ENCODE measurements around the gene EEF1AKMT3. TPM values are rescaled to one million over a fixed set of nuclear protein-coding genes. Genes with fewer than 3 reads are reported as not detected.

Gene EEF1AKMT3
- total and polyA plus RNA-seq, 2 of the 4 experiments (the other 2 are of a cell fraction): 3.2 to 8.1 TPM

GRCh38 chr12:57802607-57803006, 30.2 kb downstream of the EEF1AKMT3 start:
- H3K9me3 ChIP-seq (ENCODE audit: control insufficient read depth, insufficient read depth, low read length): no peaks in the 10 kb centered on the region
- WGBS, 2 experiments (ENCODE audit: extremely low coverage in 2 of 2, insufficient read length in 1 of 2): no CpG with 5 or more reads among the region's 1 CpG
- TF ChIP-seq POLR2A (IDR thresholded peaks at IDR 0.05; ENCODE audit: low read depth, low read length) (no peak), MAFK (IDR thresholded peaks at IDR 0.05; ENCODE audit: low read depth, low read length) (no peak), CTCF (conservative IDR thresholded peaks at IDR 0.05; ENCODE audit: low read depth, low read length) (no peak), ELK1 (IDR thresholded peaks at IDR 0.05; ENCODE audit: borderline replicate concordance, low read depth, low read length) (no peak), SMC3 (IDR thresholded peaks at IDR 0.05; ENCODE audit: low read depth, low read length) (no peak), CHD1 (IDR thresholded peaks at IDR 0.05; ENCODE audit: low read depth, low read length) (no peak), FOS (IDR thresholded peaks at IDR 0.05; ENCODE audit: low read depth, low read length) (no peak), BHLHE40 (IDR thresholded peaks at IDR 0.05; ENCODE audit: low read depth, low read length) (no peak), MXI1 (IDR thresholded peaks at IDR 0.05; ENCODE audit: borderline replicate concordance, low read depth, low read length) (no peak), MAZ (IDR thresholded peaks at IDR 0.05; ENCODE audit: borderline replicate concordance, low read depth, low read length) (no peak)

More at GRCh38 chr12:57802607-57803006, 30.2 kb downstream of the EEF1AKMT3 start:
- DNase-seq (no peak), ATAC-seq (ENCODE audit: low read depth) (no peak)
- no peaks in the 10 kb centered on the region for H3K27me3 ChIP-seq (ENCODE audit: control insufficient read depth, insufficient read depth, low read length)
- no peak overlapping the region for H4K8ac ChIP-seq (ENCODE audit: low read depth in 2 of 2, low read length in 2 of 2)
- no peak overlapping the region for H3K4ac ChIP-seq (ENCODE audit: low read depth, low read length)
- in situ Hi-C loops (cut with MboI; ENCODE audit: low sequenced_read_pairs): no loop called here
- no peak overlapping the region for H3K18ac ChIP-seq (ENCODE audit: low read depth, low read length)
- intact Hi-C loops (cut with micrococcal nuclease): loop anchor here (1.0 kb wide), 1 partner anchor 103 kb away; no protein-coding TSS in a partner anchor
- no peaks in the 10 kb centered on the region; the same call in 1 of the 2 replicates for H4K20me1 ChIP-seq (ENCODE audit: insufficient read depth, low read length)
- H3K9ac ChIP-seq (ENCODE audit: low read depth, low read length): no peak overlapping the region
- no TSS peak for BruUV-seq (replicated peaks)
- H3K23ac ChIP-seq (ENCODE audit: low read depth, low read length): no peak overlapping the region
- H3K4me1 ChIP-seq (ENCODE audit: control insufficient read depth, insufficient read depth, low read length): no peaks in the 10 kb centered on the region
- H4K5ac ChIP-seq (ENCODE audit: low read depth, low read length): no peak overlapping the region
- H2AK5ac ChIP-seq (ENCODE audit: low read depth, low read length): no peak overlapping the region
- H2AFZ ChIP-seq (replicated peaks; ENCODE audit: low read length, poor library complexity): no peak overlapping the region
- 0 out of 2 replicates have a peak, but pooled peaks cover 2% of the 10 kb centered on the region for H3K9me1 ChIP-seq (ENCODE audit: insufficient read depth, low read length)
- no peak overlapping the region for H2BK120ac ChIP-seq (ENCODE audit: low read depth, low read length)
- no peak overlapping the region for H3K27ac ChIP-seq (ENCODE audit: insufficient read depth, low read length)
- no peak overlapping the region for H2AK9ac ChIP-seq (replicated peaks; ENCODE audit: low read depth, low read length, poor library complexity)
- H3K36me3 ChIP-seq (ENCODE audit: control insufficient read depth, insufficient read depth, low read length): peaks cover 43% of the 10 kb centered on the region
- ChIA-PET CTCF (interaction anchor here (0.7 to 2.2 kb wide), 11 partner anchors 8 to 105 kb away, joined by 3 to 13 read pairs (median 3); partner anchors contain the start of genes AVIL and TSFM), POLR2A (ENCODE audit: unreplicated experiment) (no interaction called here)
- no peak overlapping the region for H4K91ac ChIP-seq (ENCODE audit: insufficient read depth, low read depth, low read length)
- H3K4me3 ChIP-seq (ENCODE audit: insufficient read depth, low read depth, low read length): no peak overlapping the region
- no peak overlapping the region for H2BK5ac ChIP-seq (ENCODE audit: low read depth, low read length, poor library complexity, severe bottlenecking)
- no peak overlapping the region for H3K14ac ChIP-seq (replicated peaks; ENCODE audit: low read depth, low read length)
- no peak overlapping the region for H2BK20ac ChIP-seq (ENCODE audit: low read depth, low read length)
- H3K4me2 ChIP-seq (ENCODE audit: low read depth, low read length): no peak overlapping the region
- dilution Hi-C loops (cut with HindIII; ENCODE audit: low sequenced_read_pairs, unreplicated experiment): no loop called here
- H2BK15ac ChIP-seq (ENCODE audit: low read depth, low read length): no peak overlapping the region
- H3K56ac ChIP-seq (ENCODE audit: extremely low read depth, insufficient read depth, low read length): no peak overlapping the region
- H3K79me1 ChIP-seq (ENCODE audit: low read depth in 1 of 2, low read length in 2 of 2): 0 out of 4 replicates have a peak, but pooled peaks cover 0 to 3% of the 10 kb centered on the region in 2 experiments
